Endothelial cell of umbilical vein (primary cell): ENCODE data around the gene AFF1. TPM values are rescaled to one million over a fixed set of nuclear protein-coding genes. Genes with fewer than 3 reads are reported as not detected.
A peak's percentile ranks its signal among the peaks of the same experiment; 100 is the strongest.

Experiments used
- BruUV-seq: library from RNA; stranded (reverse); fragments of 400-500 nt; replicated peaks from 2 replicates; lab custom pipeline; 2021; lab: Mats Ljungman, UMichigan
- CTCF ChIA-PET: fragments of 300-600, 350-600 bp; sonication (Branson Sonifier 250); formaldehyde crosslinking; loops from one replicate; lab custom pipeline; 2021; ENCODE audit warnings: antibody characterized with exemption, inconsistent platforms; lab: Charles Lee
- POLR2A ChIA-PET: fragments of 300-600, 350-600 bp; sonication (Branson Sonifier 250); formaldehyde crosslinking; loops from one replicate; lab custom pipeline; 2021; ENCODE audit warnings: antibody characterized with exemption, inconsistent platforms; lab: Charles Lee
- DNase-seq: peaks from one replicate; pipeline ENCODE4 v3.0.0-alpha.2; 2011; ENCODE audit warnings: low read depth, low spot score
- FAIRE-seq: peaks from 2 replicates; lab custom pipeline; 2011; peaks lifted over from hg19 to GRCh38; lab: Jason Lieb, UNC
- H2AFZ ChIP-seq: 2 replicates; pipeline ENCODE4 v1.6.0; 2012; ENCODE audit warnings: low read depth, low read length, control low read depth, inconsistent platforms
- H3K27ac ChIP-seq: 2 replicates; pipeline ENCODE4 v1.5.1; 2011; ENCODE audit warnings: low read depth, mild to moderate bottlenecking, control low read depth, low read length, moderate library complexity; ENCODE audit not compliant: insufficient read depth
- H3K27me3 ChIP-seq, 2 experiments: 2 replicates each; pipeline versions ENCODE4 v1.6.0 to v1.6.1; 2011; ENCODE audit warnings: low read length in 2 of 2, mixed read lengths in 1 of 2; ENCODE audit not compliant: control insufficient read depth in 2 of 2, insufficient read depth in 2 of 2
- H3K36me3 ChIP-seq, 2 experiments: 2 replicates in 1 of 2; 3 replicates in 1 of 2; pipeline ENCODE4 v1.5.1; 2011; ENCODE audit warnings: low read length in 2 of 2, mild to moderate bottlenecking in 1 of 2, moderate library complexity in 1 of 2; ENCODE audit not compliant: control insufficient read depth in 2 of 2, insufficient read depth in 2 of 2; ENCODE audit errors: extremely low read depth in 1 of 2
- H3K4me1 ChIP-seq: 3 replicates; pipeline ENCODE4 v1.5.1; 2011; ENCODE audit warnings: mild to moderate bottlenecking, low read length; ENCODE audit not compliant: control insufficient read depth, insufficient read depth; ENCODE audit errors: extremely low read depth
- H3K4me2 ChIP-seq: 2 replicates; pipeline ENCODE4 v1.6.1; 2011; ENCODE audit warnings: low read length, control low read depth, mixed read lengths; ENCODE audit not compliant: insufficient read depth
- H3K4me3 ChIP-seq, 3 experiments: fragments of 200-600 bp in 1 of 3; sonication (generic), shearing (Covaris generic) in 1 of 3; replicated peaks in 1 of 3; 2 replicates each; pipeline ENCODE4 v1.5.1; 2011 to 2016; ENCODE audit warnings: control low read depth in 3 of 3, low read length in 3 of 3, mild to moderate bottlenecking in 2 of 3, inconsistent platforms in 1 of 3, low read depth in 1 of 3, moderate library complexity in 1 of 3; ENCODE audit not compliant: insufficient read depth in 1 of 3
- H3K79me2 ChIP-seq: 2 replicates; pipeline ENCODE4 v1.6.0; 2012; ENCODE audit warnings: low read length, inconsistent platforms; ENCODE audit not compliant: control insufficient read depth, insufficient read depth
- H3K9ac ChIP-seq: replicated peaks from 2 replicates; pipeline ENCODE3; 2011; ENCODE audit warnings: low read length, control low read depth; ENCODE audit not compliant: insufficient read depth; ENCODE audit errors: extremely low read depth
- H3K9me1 ChIP-seq: replicated peaks from 3 replicates; pipeline ENCODE4 v1.6.0; 2011; ENCODE audit warnings: mild to moderate bottlenecking, low read length; ENCODE audit not compliant: control insufficient read depth, insufficient read depth; ENCODE audit errors: extremely low read depth
- H3K9me3 ChIP-seq: replicated peaks from 2 replicates; pipeline ENCODE4 v1.5.1; 2012; ENCODE audit warnings: low read length, inconsistent platforms; ENCODE audit not compliant: control insufficient read depth, insufficient read depth
- H4K20me1 ChIP-seq: replicated peaks from 2 replicates; pipeline ENCODE3; 2011; ENCODE audit warnings: mild to moderate bottlenecking, low read length; ENCODE audit not compliant: control insufficient read depth, insufficient read depth; ENCODE audit errors: extremely low read depth
- CTCF ChIP-seq, 2 donors: IDR thresholded peaks; 1 replicate in 1 of 2; 2 replicates in 1 of 2; pipeline ENCODE4 v1.5.1; 2011; ENCODE audit warnings: low read length in 2 of 2, mild to moderate bottlenecking in 2 of 2, moderate library complexity in 2 of 2, control low read depth in 1 of 2, inconsistent platforms in 1 of 2, low read depth in 1 of 2; ENCODE audit not compliant: insufficient read depth in 1 of 2; ENCODE audit errors: extremely low read depth in 1 of 2
- EZH2 ChIP-seq: IDR thresholded peaks from 2 replicates; pipeline ENCODE4 v1.6.1; 2012; ENCODE audit warnings: borderline replicate concordance, low read depth, mild to moderate bottlenecking, moderate library complexity, low read length, inconsistent platforms; ENCODE audit not compliant: severe bottlenecking
- FOS ChIP-seq: IDR thresholded peaks from 2 replicates; pipeline ENCODE4 v1.6.1; 2011; ENCODE audit warnings: mild to moderate bottlenecking, low read length, moderate library complexity, borderline replicate concordance; ENCODE audit not compliant: insufficient read depth
- GATA2 ChIP-seq: IDR thresholded peaks from 2 replicates; pipeline ENCODE4 v1.7.0; 2011; ENCODE audit warnings: low read depth, mild to moderate bottlenecking, moderate library complexity, mixed read lengths, low read length; ENCODE audit not compliant: insufficient read length, insufficient read depth
- JUN ChIP-seq: IDR thresholded peaks from 2 replicates; pipeline ENCODE4 v1.6.1; 2011; ENCODE audit warnings: borderline replicate concordance, low read depth; ENCODE audit not compliant: insufficient read length, insufficient read depth
- MAX ChIP-seq: IDR thresholded peaks from 2 replicates; pipeline ENCODE4 v1.6.1; 2011; ENCODE audit not compliant: insufficient read depth, insufficient read length
- MYC ChIP-seq: IDR thresholded peaks from one replicate; pipeline ENCODE4 v1.6.1; 2011; ENCODE audit warnings: mild to moderate bottlenecking, low read depth, low read length
- POLR2A ChIP-seq: IDR thresholded peaks from 2 replicates; pipeline ENCODE4 v1.6.1; 2012; ENCODE audit warnings: low read depth, mild to moderate bottlenecking, control low read depth, low read length
- POLR2AphosphoS5 ChIP-seq: IDR thresholded peaks from 2 replicates; pipeline ENCODE4 v1.6.1; 2012; ENCODE audit warnings: low read depth, mild to moderate bottlenecking, control low read depth, low read length, moderate library complexity; ENCODE audit not compliant: insufficient read depth
- dilution Hi-C: fragments of 300-500 bp; cut with MboI; formaldehyde crosslinking; loops from one replicate; pipeline ENCODE4 v1.15.0; 2019; ENCODE audit warnings: low sequenced_read_pairs; ENCODE audit not compliant: extremely low pct_ligation_motif_present
- intact Hi-C: fragments of 100-400 bp; cut with micrococcal nuclease; formaldehyde crosslinking; loops from one replicate; pipeline ENCODE4 v1.10.0; 2022
- polyA plus RNA-seq, 4 experiments: library from polyadenylated mRNA; depleted of rRNA in 3 of 4; stranded (reverse) in 3 of 4; unstranded in 1 of 4; fragments of >200 nt; gene quantifications; 2 replicates each; pipeline versions ENCODE4 v1.2.1 to v1.2.3, GENCODE V29; 2011 to 2012; ENCODE audit warnings: missing spikeins in 1 of 4
- total RNA-seq: library from RNA; stranded (reverse); gene quantifications from 2 replicates; pipeline ENCODE4 v1.2.3, GENCODE V29; 2021

AFF1 gene
- total and polyA plus RNA-seq, 2 donors (not counting 3 experiments of a cell fraction or from before 2014, with no cell fraction given): 26.2 to 106 TPM

GRCh38 chr4:86935566-86935852 is 698 bp downstream of the AFF1 start:
- FAIRE-seq (peak; percentile 35), DNase-seq (no peak)
- ChIA-PET POLR2A (interaction anchor here (0.6 to 6.4 kb wide), 5 partner anchors 39 to 172 kb away, joined by 3 to 64 read pairs (median 3); no protein-coding TSS in a partner anchor), CTCF (interaction anchor here (0.8 to 2.9 kb wide), 21 partner anchors 9 to 437 kb away, joined by 3 to 66 read pairs (median 4); no protein-coding TSS in a partner anchor)
- TF ChIP-seq MYC: no peak
- no peak for TF ChIP-seq EZH2
- TF ChIP-seq JUN: no peak
- no peak for TF ChIP-seq MAX
- no peak for TF ChIP-seq GATA2
- no peak for TF ChIP-seq FOS
- no peak for TF ChIP-seq CTCF (IDR thresholded peaks at IDR 0.05; ENCODE audit: extremely low read depth in 1 of 2, insufficient read depth in 1 of 2, low read depth in 1 of 2, low read length in 2 of 2)
- TF ChIP-seq POLR2AphosphoS5: no peak
- no peak for TF ChIP-seq POLR2A
- no TSS peak for BruUV-seq
- Histone ChIP-seq H3K36me3 (no peaks in the 10 kb centered on the region), H3K9me3 (no peaks in the 10 kb centered on the region), H3K9me1 (no peaks in the 10 kb centered on the region), H3K4me1 (peaks cover 48% of the 10 kb centered on the region), H3K27me3 (no peaks in the 10 kb centered on the region), H4K20me1 (no peaks in the 10 kb centered on the region), H2AFZ (peak overlapping the region; percentile 46), H3K9ac (peak overlapping the region; percentile 80), H3K79me2 (peaks cover 39% of the 10 kb centered on the region), H3K4me2 (peak overlapping the region; percentile 94), H3K27ac (peak overlapping the region; percentile 76), H3K4me3 (peak overlapping the region; percentile 59 to 86 (median 84))
- intact Hi-C loops: loop anchor here (2.0 kb wide), 1 partner anchor 39 kb away; no protein-coding TSS in a partner anchor
- dilution Hi-C loops: no loop called here
